Fibroblast of the aortic adventitia (primary cell): ENCODE data around the gene TMEM217. TPM values are rescaled to one million over a fixed set of nuclear protein-coding genes. Genes with fewer than 3 reads are reported as not detected.
A peak's percentile ranks its signal among the peaks of the same experiment; 100 is the strongest.

Experiments used
- DNase-seq: peaks from one replicate; pipeline ENCODE4 v3.0.0-alpha.2; 2010; ENCODE audit warnings: low read depth
- H3K4me3 ChIP-seq: 2 replicates; pipeline ENCODE4 v1.5.1; 2011; ENCODE audit warnings: low read depth, mild to moderate bottlenecking, control low read depth, low read length, moderate library complexity
- CTCF ChIP-seq: IDR thresholded peaks from 2 replicates; pipeline ENCODE4 v1.5.1; 2011; ENCODE audit warnings: mild to moderate bottlenecking, low read length, control low read depth, inconsistent platforms; ENCODE audit not compliant: insufficient read depth
- total RNA-seq: library from RNA; depleted of rRNA; stranded (reverse); fragments of >200 nt; gene quantifications from 2 replicates; pipeline ENCODE4 v1.2.3, GENCODE V29; 2012; ENCODE audit warnings: low replicate concordance

TMEM217 gene
- total RNA-seq, 1 donor, result 0.09 TPM

DNA sequence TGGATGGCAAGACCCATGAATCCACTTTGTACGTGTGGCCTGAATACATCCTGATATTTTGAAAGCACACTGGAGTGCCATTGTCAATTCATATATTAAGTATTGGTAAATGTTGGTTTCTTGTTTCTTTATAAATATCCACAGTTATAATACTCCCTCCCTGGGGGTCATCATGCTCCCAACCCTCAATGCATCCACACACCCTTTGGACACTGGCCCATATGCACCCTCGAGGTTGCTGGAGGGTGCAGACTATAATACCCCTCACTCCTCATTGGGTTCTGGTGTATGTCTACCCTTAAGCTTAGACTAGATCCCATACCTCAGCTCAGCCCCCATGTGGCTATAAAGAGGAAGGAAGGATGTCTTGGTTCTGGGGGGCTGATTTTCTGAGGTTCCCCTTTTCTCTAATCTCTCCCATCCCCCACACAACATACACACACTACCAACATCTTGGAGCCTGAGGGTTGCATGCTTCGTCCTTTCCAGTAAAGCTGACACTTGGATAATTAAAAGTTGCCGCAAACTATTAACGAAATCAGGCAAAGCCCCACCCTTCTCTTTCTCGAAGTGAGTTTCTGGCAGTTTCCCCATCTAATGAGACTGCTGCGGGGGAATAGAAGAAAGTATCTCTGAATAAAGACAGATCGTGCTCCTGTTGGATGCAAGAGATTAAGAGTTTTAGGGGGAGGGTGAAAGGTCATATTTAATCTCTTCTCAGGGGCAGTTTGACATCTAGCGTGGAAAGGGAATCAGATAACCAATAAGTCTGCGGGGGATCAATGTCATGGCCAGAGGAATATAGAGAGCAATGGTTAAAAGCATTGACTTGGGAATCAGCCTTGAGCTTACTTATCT is 80.6 kb downstream of the TMEM217 start:
- no peak for TF ChIP-seq CTCF
- no peak overlapping the region for H3K4me3 ChIP-seq
- DNase-seq, result no peak

- TF ChIP-seq CTCF, result no peak
- no peak overlapping the region for H3K4me3 ChIP-seq
- DNase-seq, result no peak
These were observed 81.5 kb downstream of the TMEM217 start for GRCh38 chr6:37176268-37177076.

GRCh38 chr6:37175332-37176267 is 82.3 kb downstream of the TMEM217 start:
- H3K4me3 ChIP-seq, result no peak overlapping the region
- no peak for DNase-seq
- no peak for TF ChIP-seq CTCF

- no peak for TF ChIP-seq CTCF
- H3K4me3 ChIP-seq, result peak overlapping the region; percentile 11
- no peak for DNase-seq
These were observed 83.2 kb downstream of the TMEM217 start for GRCh38 chr6:37174515-37175331.

GRCh38 chr6:37174196-37174514 is 83.8 kb downstream of the TMEM217 start:
- TF ChIP-seq CTCF, result no peak
- no peak for DNase-seq
- H3K4me3 ChIP-seq, result peak overlapping the region; percentile 11
